HG03378 (cell line): Measurements from ENCODE around the gene STK39.

Source experiments
- ATAC-seq: cut with Tn5 transposase; IDR thresholded peaks from one replicate; pipeline ENCODE4 v1.9.1; 2021; ENCODE audit warnings: mild to moderate bottlenecking, moderate library complexity; ENCODE audit not compliant: unreplicated experiment

STK39 gene

DNA sequence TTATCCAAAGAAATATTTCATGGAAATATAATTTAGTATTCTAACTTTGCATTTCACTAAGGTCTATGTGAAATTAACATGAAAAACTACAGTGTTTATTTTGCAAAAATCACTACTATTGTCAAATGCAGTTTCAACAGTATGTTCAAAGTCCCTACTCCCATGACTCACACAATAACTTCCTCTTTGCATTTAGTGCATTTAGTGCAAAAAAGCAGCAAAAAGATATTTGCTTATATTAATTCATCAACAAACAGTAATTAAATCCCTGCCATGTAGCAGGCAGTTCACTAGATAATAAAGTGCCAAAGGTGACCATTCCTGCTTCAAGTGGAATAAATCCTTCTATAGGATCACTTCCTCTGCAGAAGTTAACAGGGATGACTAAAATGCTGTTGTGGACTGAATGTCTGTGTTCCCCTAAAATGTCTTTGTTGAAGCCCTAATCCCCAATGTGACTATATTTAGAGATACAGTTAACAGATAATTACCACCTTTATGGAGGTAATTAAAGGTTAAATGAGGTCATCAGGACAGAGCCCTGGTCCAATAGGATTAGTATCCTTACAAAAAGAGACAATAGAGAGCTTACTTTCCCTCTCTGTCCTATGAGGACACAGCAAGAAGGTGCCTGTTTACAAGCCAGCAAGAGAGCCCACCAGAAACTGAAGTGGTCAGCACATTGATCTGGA is 61.7 kb downstream of the STK39 start:
- no peak for ATAC-seq

DNA sequence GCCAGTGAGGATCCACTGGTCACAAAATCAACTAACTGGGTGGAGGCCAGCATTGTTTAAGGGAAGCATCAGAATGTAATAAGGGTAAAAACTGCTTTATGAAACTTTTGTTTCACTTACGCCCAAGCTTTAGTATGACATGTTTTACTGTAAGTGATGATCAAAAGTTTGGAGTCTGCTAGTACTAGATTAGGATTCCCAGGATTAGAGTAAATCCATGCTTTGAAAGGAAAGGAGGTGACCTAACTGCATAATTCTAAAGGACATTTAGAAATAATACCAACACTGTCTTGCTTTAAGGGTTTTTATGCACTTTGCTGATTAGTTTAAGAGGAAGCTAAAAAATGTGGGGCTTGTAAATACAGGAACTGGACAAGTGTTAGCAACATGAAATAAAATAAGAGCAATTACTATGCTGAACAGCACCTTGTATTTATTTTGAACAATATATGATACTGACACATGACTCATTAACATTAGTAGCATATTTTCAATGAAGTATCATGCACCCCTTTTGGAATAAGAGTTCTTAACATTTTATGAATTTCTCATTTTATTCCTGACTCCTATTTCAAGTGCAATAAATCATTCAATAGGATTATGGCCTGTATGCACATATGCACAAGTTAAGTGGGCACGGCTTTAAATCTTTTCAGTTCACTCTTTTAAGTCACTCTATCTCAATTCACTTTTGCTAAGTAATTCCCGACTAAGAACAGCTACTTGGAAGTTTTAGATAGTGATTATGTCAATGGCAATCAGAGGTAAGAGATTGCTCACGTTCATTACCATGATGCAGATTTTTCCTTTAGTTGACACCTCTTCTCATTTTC is 62.5 kb downstream of the STK39 start:
- ATAC-seq, result no peak

DNA sequence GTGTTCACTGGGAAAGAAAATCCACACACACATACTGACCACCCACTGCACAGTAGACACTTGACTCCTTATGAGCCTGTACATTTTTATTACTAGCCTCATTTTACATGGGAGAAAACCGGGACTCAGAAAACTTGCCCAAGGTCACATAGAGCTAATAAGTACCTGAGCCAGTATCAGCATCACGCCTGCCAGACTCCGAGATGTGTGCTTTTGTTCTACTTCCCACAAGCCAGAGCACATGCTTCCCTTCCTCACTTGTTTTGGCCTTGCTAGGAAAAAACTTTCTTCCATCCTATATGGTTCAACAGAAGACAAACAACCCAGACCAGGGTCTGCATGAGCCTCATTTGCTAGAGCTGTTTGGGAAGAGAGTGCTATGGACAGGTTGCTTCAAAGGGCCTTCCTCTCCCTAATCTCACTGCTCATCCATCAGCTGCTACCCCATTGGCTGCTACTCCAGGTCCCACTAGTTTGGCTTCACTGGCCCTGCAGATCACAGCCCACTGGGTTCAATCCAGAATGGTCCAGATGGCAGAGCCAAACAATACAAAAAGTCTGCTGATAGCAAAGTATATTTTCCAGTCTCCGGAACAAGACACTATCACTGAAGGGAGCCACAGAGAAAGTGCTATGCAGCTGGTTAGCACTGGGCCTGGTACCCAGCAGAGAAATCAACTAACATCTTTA is 63.9 kb downstream of the STK39 start:
- no peak for ATAC-seq

DNA sequence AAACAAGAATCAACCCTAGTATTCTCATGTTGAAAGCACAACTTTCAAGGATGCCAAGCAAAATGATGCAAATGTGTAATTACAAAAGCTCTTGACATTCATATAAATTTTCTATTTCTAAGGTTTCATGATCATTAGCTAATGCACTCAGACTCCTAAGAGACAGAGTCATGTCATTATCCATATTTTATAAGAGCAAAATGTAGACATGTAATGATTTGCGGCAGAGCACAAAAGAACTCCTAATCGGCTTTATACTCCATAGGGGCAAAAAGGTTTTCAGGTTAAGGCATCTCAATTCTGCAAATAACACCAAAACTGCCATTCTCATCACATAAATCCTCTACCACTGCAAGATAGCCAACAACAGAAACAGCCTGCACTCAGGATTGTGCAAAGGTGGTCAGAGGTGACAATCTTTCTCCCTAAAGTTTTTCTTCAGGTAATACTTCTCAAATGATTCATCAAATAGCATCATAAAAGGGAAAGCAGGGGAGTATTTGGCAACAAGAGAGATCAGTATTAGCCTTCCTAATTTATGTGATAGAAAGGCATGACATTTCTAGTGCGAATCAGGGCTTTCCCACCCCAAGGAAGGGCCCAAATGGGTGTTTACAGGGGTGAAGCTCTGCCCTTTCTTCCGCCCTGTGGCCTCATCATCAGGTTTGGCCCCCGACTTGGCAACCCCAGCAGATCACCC is 64.7 kb downstream of the STK39 start:
- no peak for ATAC-seq

DNA sequence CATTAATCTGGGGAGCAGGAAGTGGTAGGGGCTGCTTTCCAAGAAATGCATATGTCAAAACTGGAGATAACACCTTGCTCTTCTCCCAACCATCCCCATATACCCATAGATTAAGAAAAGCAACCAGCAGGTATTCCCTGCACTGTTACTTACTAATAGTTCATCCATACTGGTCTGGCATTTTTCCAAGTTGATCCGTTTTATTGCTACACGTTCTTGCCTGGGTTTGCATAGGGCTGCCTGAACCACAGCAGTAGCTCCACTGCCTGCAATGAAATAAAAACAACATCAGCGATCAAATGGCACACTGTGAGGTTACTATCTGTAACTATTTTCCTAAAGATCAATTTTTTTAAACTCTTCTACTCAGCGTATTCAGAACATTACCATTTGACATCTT is 65.6 kb downstream of the STK39 start:
- no peak for ATAC-seq

DNA sequence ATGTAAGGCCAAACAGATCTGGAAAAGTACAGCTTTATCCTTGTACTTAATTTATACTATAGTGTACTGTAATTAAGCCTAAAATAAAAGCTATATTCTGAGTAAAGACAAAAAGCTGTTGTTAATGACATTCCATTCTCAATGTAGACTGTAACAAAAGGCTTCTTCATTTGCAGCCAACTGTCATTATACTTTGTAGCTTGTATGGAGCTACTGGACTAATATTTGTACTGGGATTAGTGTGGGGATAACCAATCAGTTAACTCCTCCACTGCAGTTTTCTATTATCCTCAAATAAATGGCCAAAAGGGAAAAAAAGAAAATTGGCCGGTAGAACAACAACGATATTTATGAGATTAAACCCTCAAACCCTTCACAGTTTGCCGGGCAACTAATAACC is 66.5 kb downstream of the STK39 start:
- no peak for ATAC-seq

DNA sequence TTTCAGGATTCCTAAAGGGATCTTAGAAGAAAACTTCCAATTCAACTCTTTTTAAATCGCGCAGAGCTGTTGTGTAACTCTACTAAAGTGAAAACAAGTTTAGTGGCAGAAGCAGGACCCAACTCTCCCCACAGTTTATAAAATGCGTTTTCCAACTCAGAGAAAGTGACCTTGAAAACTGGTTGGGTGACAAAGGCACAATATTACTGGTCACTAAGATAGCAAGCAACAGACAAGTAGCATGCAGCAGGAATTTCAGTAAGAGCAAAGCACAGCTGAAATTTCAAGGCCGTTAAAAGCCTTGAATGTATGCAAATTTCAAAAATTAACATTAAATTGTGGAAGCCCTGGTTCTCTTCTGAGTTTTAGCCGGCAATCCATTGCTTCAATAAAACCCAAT is 66.9 kb downstream of the STK39 start:
- ATAC-seq, result no peak

DNA sequence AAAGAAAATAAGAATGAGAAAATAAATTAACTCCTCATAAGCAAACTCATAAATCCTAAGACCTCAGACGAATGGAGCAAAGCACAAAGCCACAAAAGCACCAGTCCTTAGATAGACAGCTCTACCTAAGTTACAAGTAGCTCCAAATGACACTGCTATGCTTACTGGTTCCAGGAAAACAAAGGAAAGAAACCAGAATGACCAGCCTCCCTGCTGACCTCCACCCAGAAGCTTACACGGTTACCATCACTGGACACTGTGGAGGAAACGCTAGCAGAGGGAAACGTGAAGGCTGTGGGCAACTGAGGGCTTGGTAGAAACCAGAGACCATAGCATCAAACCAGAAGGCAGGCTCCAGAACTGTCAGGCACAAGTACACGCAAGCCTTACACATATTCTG is 67.8 kb downstream of the STK39 start:
- ATAC-seq, result no peak

DNA sequence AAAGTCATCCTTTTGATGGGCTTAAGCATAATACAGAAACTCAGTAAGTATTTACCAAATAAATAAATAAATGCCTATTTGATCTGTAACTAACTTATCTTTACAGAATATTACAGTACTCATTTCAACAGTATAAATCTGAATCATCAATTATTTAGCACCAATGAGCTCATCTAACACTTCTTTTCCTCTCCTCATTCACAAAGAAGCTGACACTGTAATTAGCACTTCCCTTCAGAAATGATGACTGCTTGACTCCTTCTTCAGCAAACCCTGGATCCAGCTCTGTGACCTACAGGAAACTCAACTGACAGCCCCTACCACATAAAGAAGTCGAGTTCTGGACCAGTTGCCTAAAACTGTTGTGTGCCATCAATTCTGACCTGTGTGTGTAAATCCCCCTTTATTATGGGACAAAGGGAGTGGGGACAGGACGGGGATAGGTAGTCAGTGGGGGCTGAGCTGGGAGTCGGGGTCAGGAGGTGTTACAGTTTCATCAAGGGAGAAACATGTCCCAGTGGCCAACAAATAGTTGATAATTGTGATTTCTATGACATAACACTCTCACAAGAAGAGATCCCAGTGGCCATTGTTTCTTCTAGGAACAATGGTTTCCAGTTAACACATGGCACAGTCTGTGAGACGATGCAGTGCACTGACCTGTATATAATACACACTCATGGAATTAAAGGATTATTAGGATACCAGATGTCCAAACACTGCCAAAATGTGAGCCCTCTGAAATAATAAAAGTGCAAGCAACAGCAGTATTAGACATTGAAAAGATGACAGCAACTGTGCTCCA is 68.7 kb downstream of the STK39 start:
- no peak for ATAC-seq

DNA sequence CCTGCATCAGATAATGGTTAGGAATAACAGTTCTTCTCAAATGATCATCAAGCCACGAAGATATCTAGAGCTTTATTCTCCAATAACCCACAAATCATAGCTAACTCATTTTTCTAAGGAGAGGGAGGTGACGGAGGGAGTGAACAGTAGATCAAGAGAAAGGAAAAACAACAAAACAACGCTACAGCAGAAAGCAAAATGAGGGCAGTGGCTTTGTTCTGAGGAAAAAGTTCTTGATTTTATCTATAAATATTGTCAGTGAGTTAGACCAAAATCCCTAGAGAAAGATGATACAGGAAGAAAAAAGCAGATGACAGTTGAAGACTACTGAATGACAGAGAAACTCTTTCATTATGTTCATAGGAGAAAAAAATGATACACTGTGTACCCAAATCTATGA is 71.0 kb downstream of the STK39 start:
- ATAC-seq, result no peak

DNA sequence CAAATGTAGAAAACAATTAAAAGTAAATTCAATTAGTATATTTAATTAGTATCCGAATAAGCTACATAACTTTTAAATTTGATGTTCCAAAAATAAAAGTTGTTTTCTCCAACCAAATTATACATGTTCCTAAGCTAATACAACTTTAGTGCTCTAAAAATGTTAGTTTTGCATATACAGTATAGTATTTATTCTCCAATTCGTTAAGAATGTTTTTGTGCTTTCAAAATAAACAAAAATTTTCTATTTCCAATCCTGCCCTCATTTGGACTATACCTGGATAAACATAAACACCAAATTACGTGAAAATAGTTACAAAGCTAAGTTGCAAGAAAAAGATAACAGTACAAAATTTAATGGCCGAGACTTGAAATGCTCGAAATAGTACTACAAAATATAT is 71.9 kb downstream of the STK39 start:
- no peak for ATAC-seq

DNA sequence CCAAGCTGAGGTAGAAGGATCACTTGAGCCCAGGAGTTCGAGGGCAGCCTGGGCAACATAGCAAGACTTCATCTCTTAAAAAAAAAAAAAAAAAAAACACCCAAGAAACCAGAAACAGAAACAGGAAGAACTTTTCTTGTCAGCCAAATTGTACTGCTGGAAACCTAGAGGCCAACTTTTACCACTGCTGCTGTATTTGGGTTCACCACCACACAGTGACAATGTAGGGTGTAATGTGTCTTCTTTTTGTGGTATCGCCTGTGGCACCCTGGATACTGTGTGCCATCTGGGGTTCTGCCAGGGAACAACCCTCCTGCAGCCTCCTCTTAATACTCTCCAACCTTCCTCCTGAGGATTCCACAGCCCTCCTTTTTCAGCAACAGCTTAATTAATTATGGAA is 72.6 kb downstream of the STK39 start:
- ATAC-seq, result no peak

DNA sequence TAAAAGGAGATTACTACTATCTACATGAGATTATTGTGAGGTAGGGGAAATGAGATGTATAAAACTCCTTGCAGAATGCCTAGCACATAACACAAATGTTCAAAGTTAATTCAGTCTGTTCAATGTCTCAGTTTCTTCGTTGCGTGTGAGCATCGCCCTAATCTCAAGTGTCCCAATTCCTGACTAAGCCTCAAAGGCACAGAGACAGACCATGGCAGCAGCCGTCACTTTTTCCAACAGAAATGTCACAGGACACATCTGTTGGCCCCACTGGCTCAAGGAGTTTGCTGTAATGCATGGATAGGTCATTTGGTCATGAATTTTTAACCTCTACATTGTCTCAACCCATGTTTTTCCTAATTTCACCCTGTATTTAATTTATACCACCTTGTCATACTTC is 75.3 kb downstream of the STK39 start:
- ATAC-seq, result no peak

DNA sequence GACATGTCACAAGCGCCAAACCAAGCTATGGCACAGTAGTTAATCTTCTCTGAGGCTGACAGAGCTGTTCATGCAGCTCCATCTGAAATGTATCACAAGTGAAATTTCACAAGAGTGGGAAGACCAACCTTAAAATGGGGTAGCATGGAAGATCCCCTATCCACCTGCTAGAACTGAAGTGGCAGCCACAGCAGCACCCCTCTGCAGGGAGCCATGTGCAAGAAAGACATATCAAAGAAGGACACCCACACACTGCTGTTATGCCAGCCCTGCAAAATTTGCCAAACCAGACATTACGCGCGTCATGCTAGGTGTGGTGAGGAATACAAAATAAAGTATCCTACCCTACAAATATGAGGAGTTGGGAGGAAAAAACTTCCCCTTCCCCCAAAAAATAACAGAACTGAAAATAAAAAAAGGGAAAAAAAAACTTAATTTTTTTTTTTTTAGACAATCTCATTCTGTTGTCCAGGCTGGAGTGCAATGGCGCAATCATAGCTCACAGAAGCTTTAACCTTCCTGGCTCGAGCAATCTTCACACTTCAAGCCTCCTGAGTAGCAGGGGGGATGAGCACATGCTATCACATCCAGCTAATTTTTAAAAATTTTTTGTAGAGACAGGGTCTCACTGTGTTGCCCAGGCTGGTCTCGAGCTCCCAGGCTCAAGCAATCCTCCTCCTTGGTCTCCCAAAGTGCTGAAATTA is 76.2 kb downstream of the STK39 start:
- ATAC-seq, result no peak

DNA sequence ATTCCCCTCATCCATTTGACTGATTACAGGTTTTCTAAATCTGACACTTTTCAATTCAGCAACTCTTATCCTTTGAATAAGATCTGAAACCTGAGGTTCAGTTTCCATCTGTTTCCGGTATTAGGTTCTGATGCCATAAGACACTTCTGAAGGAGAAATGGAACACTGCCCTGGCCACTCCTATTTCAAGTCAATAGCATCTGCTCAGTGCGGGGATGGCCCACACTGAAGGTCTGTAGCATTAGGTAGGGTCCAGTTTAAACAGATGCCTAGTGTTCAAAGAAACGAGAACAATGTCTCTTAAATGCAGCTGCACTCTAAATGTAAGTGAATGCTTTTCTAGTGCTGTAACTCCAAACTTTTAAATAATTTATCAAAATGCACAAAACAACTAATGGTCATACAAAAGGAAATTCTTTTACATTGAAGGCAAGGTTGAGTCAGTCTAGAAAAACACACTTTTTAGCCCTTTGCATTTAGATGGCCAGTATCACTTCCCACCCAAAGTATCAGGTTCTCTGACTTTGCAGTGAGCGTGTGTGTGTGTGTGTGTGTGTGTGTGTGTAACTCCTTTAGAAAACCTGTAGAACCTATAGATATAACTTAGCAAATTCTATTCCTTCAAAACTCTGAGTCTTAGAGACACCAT is 78.2 kb downstream of the STK39 start:
- ATAC-seq, result no peak

DNA sequence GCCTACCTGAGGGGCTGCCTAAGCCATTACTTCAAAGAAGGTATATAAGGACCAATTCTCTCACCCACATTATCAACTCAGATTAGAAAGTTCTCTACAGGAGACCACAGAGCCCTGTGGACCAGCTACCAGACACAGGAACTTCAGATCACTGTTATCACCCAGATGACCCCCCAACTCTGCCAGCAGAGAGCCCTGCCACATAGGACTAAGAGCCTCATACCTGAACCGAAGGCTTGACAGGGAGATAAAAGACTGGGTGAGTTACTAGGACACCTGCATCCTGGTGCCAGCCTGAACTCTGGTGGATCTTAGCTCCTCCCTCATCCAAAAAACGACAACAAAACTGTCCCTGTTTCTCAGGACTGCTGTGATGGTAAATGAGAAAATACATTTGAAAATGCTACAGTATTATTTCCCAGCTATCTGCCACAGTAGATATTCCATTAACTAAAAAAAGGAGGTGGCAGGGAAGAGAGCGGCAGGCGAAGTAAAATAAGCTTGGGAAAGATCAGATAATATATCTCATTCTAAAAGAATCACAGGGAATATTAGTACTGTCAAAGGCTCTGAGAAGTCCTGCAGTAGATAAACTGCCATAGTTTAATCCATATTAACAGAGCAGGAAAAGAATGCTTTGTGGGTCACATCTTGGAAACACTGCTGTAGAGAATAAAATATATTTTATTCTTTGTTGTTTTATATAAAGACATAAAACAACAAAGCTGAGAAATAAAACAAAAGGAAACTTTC is 79.7 kb downstream of the STK39 start:
- ATAC-seq, result no peak

DNA sequence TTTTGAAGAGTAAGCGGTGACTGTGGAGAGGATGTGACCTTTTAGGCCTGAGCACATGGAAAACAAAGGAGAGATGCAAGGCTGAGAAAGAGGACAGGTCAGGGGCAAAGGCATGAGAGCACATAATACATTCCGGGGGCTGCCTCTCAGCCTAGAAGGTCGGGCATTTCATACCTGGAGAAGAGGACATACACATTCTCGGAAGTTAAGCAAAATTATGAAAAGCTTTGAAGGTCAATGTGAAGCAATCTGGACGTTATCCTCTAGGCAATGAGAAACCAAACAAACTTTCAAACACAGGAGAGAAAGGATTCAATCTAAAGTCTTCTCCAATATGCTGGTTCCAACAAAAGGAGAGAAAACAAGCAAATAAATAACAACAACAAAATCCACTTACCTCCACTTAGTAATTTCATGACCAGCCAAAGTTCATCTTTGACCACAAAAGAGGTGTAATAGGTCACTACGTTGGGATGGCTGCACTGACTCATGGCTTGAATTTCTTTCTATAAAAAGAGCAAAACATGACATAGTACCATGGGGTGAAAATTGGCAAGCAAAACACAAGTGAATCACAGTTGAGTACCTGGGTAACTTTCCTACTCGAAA is 80.4 kb downstream of the STK39 start:
- no peak for ATAC-seq
